Activated CD4-positive, alpha-beta T cell treated with anti-CD3 and anti-CD28 coated beads for 1 hour (primary cell): ENCODE results near the gene SLC7A9.
"Not testable (repeated sequence)": the region's sequence is repeated elsewhere in the genome, so short reads cannot be mapped to it uniquely, and the experiment has no call there.

Experiments
- DNase-seq: peaks from one replicate; pipeline ENCODE4 v3.0.0-alpha.2; 2020

Gene SLC7A9

DNA sequence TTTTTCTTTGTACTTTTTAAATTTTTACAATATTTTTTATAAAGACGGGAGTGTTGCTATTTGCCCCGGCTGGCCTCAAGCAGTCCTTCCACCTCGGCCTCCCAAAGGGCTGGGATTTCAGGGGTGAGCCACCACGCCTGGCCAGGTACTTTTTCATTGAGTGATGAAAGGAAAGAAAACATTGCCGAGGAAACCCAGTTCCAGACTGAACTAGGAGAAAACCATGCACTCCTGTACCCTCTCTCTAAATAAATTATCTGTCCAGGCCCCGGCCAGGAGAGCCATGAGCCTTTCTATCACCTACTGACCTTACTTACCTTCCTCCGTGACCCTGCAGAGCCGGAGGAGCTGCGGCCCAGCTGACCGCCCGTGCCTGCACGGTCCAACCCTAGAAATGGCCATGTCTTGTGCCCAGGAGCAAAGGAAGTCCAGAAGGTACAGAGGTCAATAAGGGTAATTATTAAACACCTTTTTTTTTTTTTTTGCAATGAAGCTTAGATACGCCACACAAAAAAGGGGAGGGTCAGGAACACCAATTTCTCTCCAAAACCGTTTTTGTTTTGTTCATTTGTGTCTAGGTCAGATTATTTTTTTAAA, at the start of gene SLC7A9:
Gene SLC7A9, minus strand, starts transcription at position 399 of the 597 bp plus-strand sequence. CDS start 1,233 bp downstream, outside the sequence.
- DNase-seq: no peak

DNA sequence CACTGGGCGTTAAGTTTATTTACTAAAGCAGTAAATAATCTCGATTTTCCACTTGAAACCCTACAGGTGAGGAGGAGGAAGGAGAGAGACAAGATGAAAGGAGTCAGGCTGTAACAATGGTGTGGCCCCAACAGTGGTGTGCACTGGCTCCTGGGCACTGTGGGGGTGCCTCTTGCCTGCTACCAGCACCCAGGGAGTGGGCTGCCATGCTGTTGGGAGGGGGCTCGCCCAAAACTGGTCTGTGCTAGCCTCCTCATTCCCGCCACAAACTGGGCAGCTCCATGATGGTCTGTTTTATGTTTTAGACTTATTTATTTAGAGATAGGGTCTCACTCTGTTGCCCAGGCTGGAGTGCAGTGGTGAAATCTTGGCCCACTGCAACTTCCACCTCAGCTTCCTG, 49.8 kb upstream of the SLC7A9 start:
- DNase-seq: no peak

DNA sequence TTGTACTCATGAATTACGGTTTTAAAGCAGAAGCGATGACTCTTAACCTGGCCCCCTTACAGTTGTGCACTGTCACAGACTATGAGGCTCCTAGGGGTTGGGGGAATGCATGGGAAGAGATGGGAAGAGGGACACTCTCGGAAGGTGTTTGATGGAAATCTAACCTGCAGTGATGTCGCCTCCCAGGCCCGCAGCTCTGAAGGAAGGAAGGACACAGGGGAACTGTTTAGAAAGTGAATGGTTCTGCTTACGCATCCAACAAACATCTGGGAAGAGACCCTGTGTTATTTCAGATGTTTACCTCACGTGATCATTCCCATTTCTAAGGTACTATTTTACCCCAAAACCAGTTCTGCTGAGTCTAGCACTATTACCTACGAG, 48.0 kb upstream of the SLC7A9 start:
- no peak for DNase-seq

GRCh38 chr19:32916969-32917615, 47.5 kb upstream of the SLC7A9 start:
- DNase-seq: no peak

DNA sequence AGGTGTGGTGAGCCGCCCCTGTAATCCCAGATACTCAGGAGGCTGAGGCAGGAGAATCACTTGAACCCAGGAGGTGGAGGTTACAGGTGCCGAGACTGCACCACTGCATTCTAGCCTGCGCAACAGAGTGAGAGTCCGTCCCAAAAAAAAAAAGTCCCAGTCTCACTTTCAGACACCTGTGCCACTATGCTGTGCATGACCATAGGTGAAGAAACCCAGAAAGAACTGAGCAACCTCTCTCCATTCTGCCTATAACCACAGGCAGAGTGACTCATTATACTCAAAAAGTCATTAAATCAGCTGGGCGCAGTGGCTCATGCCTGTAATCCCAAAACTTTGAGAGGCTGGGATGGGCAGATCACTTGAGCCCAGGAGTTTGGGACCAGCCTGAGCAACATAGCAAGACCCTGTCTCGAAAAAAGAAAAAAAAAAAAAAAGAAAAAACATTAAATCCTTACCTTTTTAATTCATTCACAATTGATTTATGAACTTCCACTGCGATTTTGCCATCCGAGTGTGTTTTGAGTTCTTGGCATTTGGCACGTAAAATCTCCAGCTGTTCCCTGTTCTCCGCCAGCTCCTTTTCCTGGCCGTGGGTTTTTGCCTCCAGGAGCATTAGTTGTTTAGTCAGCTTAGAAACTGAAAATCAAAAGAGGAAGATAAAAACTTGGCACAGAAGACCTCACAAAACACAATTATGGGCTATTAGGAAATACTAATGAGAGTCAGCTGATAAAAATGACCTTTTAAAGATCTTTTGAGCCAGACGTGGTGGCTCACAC, 45.5 kb upstream of the SLC7A9 start:
- DNase-seq: no peak

DNA sequence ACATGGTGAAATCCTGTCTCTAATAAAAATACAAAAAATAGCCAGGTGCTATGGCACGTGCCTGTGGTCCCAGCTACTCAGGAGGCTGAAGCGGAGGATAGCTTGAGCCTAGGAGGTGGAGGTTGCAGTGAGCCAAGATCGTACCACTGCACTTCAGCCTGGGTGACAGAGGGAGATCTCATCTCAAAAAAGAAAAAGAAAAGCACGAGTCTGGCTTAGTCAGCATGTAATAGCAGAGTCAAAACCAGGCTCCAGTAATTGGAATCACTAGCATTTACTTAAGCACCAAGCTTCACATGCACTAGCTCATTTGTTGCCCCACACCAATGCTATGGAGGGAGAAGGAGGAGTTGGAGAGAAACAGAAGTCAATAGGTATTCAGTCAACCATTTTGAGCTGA, 41.9 kb upstream of the SLC7A9 start:
- DNase-seq: no peak

DNA sequence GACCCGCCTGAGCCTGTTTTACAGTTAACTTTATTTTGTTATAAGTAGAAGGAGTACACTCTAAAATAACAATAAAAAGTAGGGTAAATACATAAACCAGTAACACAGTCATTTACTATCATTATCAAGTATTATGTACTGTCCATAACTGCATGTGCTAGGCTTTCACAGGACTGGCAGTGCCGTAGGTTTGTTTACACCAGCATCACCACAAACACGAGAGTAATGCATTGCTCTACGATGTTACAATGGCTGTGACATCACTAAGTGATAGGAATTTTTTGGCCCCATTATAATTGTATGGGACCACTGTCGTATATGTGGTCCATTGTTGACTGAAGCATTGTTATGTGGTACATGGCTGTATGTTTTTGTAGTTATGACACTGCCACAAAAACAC, 41.3 kb upstream of the SLC7A9 start:
- DNase-seq: no peak

DNA sequence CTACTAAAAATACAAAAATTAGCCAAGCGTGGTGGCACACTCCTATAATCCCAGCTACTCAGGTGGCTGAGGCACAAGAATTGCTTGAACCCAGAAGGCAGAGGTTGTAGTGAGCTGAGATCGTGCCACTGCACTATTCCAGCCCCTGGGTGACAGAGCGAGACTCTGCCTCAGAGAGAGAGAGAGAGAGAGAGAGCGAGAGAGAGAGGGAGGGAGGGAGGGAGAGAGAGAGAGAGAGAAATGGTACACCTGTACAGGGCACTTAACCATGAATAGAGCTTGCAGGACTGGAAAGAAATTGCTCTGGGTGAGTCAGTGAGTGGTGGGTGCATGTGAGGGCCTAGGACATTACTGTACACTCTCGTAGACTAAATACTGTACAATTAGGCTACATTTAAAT, 40.5 kb upstream of the SLC7A9 start:
- no peak for DNase-seq

GRCh38 chr19:32909257-32909656, 39.7 kb upstream of the SLC7A9 start:
- DNase-seq: no peak

- no peak for DNase-seq
Observed at GRCh38 chr19:32908641-32909190, 39.1 kb upstream of the SLC7A9 start.

DNA sequence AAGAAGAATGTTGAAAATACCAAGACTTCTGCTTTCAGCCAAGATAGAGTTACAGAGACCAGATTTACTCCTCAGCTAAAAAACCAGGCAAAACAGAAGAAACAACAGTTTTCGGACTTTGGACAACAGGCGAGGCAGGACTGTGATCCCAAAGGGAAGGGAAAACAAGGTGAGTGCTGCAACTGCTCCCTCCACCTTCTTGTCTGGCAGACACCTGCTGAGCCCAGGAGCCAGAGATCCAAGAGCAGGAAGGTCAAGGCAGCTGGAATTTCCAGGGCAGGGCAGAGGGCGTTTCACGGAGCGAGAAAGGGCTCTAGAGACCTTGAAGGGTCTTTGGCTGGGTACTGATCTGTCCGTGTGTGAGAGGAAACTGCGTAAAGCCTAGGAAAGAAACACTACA, 32.9 kb upstream of the SLC7A9 start:
- DNase-seq: no peak

DNA sequence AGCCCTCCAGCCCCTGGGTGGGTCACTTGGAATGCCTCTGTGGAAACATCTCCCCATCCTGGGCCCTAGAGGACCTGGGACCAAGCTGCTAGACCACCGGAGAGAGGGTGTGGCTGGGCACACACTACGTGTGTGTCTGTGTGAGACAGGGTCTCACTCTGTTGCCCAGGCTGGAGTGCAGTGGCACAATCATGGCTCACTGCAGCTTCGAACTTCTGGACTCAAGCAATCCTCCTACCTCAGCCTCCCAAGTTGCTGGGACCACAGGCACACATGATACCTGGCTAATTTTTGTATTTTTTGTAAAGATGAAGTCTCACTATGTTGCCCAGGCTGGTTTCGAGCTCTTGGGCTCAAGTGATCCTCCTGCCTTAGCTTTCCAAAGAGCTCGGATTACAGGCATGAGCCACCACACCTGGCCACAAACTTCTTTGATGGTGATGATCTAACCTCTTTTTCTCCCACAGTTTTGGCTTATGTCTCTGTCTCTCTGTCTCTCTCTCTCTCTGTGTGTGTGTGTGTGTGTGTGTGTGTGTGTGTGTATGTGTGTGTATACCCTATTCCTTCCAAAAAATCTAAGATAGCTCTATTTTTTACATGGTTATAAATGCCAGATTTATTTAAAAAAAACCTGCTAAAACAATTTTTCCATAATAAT, 32.1 kb upstream of the SLC7A9 start:
- DNase-seq: no peak

GRCh38 chr19:32896516-32897214, 27.1 kb upstream of the SLC7A9 start:
- no peak for DNase-seq

- no peak for DNase-seq
Observed at GRCh38 chr19:32895384-32895783, 25.8 kb upstream of the SLC7A9 start.

DNA sequence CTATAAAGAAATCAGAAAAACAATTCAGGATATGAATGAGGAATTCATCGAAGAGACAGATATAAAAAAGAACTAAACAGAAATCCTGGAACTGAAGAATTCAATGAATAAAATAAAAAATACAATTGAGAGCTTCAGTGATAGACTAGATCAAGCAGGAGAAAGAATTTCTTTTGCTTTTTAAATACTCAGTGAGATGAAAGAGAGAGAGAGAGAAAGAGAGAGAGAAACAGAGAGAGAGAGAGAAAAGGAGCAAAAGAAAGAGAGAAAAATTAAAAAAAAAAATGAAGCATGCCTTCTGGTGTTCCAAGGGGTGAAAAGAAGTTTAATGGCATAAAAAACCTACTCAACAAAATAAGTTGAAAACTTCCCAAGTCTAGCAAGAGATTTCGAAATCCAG, 22.0 kb upstream of the SLC7A9 start:
- DNase-seq: no peak

DNA sequence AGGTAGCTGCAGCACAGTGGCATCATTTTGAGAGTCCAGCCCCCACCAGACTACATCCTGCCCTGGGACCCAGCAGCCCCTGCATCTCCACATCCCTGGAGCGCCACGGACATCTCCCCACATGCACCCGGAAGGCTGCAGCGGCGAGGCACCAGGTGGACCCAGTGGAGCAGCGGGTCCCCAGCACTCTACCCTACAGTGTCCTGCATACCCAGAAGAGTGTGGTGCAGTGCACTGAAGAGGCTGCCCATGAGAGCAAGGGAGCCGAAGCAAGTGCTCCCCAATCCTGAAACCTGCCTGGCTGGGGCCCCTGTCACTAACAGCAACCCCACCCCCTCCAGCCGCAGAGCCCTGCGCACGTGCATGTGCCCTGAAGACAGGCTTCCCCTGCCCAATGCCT, 21.3 kb upstream of the SLC7A9 start:
- no peak for DNase-seq

DNA sequence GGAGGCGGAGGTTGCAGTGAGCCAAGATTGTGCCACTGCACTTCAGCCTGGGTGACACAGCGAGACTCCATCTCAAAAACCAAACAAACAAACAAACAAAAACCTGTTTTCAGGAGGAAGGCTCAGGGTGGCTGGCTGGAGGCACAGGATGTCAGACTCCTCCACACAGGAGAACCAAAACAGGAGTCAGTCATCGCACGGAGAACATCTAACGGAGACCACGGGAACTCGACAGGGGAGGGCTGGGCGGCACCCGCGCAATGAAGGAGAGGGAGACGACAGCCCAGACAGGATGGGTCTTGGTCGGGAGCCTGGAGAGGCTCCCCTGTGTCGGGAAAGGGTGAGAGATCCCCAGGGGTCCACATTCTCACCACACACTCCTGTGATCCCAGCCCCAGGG, 20.8 kb upstream of the SLC7A9 start:
- no peak for DNase-seq

- DNase-seq: no peak
Observed at GRCh38 chr19:32889137-32889934, 19.8 kb upstream of the SLC7A9 start.

GRCh38 chr19:32887572-32888215, 18.1 kb upstream of the SLC7A9 start:
- no peak for DNase-seq

- no peak for DNase-seq
Observed at GRCh38 chr19:32886241-32886640, 16.7 kb upstream of the SLC7A9 start.

DNA sequence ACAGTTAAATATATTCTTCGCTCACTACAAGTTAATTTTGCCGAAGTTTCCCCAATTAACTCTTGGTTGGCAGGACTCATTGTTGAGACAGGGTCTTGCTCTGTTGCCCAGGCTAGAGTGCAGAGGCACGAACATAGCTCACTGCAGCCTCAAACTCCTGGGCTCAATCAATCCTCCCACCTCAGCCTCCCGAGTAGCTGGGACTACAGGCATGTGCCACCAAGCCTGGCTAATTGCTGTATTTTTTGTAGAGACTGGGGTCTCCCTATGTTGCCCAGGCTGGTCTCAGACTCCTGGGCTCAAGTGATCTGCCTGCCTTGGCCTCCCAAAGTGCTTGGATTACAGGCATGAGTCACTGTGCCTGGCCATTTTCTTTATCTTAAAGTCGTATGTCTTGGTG, 15.7 kb upstream of the SLC7A9 start:
- not testable (repeated sequence) for DNase-seq
